Amygdala (tissue), 56 donors: ENCODE measurements around the gene CKMT2.

Source experiments
- DNase-seq, 56 donors: peaks; one replicate each; lab custom pipeline; 2025; lab: John Stamatoyannopoulos, UW

Gene CKMT2

GRCh38 chr5:81233080-81233634 lies at the start of gene CKMT2:
Gene CKMT2, plus strand, starts transcription at chr5:81233322. Its CDS starts 17,811 bp downstream, at chr5:81251133.
- DNase-seq = peak in 25 of 56 donors; percentile 9 to 63 (median 34)

GRCh38 chr5:81183811-81184748 lies 49.0 kb upstream of the CKMT2 start:
- DNase-seq = peak in 3 of 56 donors; percentile 3 to 17 (median 15)

- no peak for DNase-seq
Measured at GRCh38 chr5:81184749-81185110, 48.4 kb upstream of the CKMT2 start.

- peak in 1 of 56 donors; percentile 41 for DNase-seq
Measured at GRCh38 chr5:81187885-81188284, 45.2 kb upstream of the CKMT2 start.

- DNase-seq = no peak
Measured at GRCh38 chr5:81188962-81189361, 44.2 kb upstream of the CKMT2 start.

GRCh38 chr5:81189875-81190498 lies 43.1 kb upstream of the CKMT2 start:
- DNase-seq = no peak

GRCh38 chr5:81191726-81192372 lies 41.3 kb upstream of the CKMT2 start:
- peak in 2 of 56 donors; percentile 20 to 41 for DNase-seq

GRCh38 chr5:81192373-81192750 lies 40.8 kb upstream of the CKMT2 start:
- DNase-seq = no peak

- peak in 53 of 56 donors; percentile 18 to 86 (median 58) for DNase-seq
Measured at GRCh38 chr5:81194633-81195334, 38.3 kb upstream of the CKMT2 start.

- DNase-seq = no peak
Measured at GRCh38 chr5:81195335-81195929, 37.7 kb upstream of the CKMT2 start.

- no peak for DNase-seq
Measured at GRCh38 chr5:81202655-81203054, 30.5 kb upstream of the CKMT2 start.

GRCh38 chr5:81203729-81204128 lies 29.4 kb upstream of the CKMT2 start:
- no peak for DNase-seq

- no peak for DNase-seq
Measured at GRCh38 chr5:81204205-81204604, 28.9 kb upstream of the CKMT2 start.

GRCh38 chr5:81205058-81205457 lies 28.1 kb upstream of the CKMT2 start:
- no peak for DNase-seq

GRCh38 chr5:81207009-81207408 lies 26.1 kb upstream of the CKMT2 start:
- no peak for DNase-seq

- no peak for DNase-seq
Measured at GRCh38 chr5:81208904-81209303, 24.2 kb upstream of the CKMT2 start.

- no peak for DNase-seq
Measured at GRCh38 chr5:81209386-81209785, 23.7 kb upstream of the CKMT2 start.

GRCh38 chr5:81209869-81210493 lies 23.1 kb upstream of the CKMT2 start:
- peak in 1 of 56 donors; percentile 20 for DNase-seq

- no peak for DNase-seq
Measured at GRCh38 chr5:81212211-81212751, 20.8 kb upstream of the CKMT2 start.
